Measurements from ENCODE around the gene CEP85. TPM values are rescaled to one million over a fixed set of nuclear protein-coding genes. Genes with fewer than 3 reads are reported as not detected.
A peak's percentile ranks its signal among the peaks of the same experiment; 100 is the strongest.
"Not testable (repeated sequence)": the region's sequence is repeated elsewhere in the genome, so short reads cannot be mapped to it uniquely, and the experiment has no call there.

The CEP85 gene
- total and polyA plus RNA-seq, 10 donors: 3.9 to 14.9 (median 9.5) TPM

DNA sequence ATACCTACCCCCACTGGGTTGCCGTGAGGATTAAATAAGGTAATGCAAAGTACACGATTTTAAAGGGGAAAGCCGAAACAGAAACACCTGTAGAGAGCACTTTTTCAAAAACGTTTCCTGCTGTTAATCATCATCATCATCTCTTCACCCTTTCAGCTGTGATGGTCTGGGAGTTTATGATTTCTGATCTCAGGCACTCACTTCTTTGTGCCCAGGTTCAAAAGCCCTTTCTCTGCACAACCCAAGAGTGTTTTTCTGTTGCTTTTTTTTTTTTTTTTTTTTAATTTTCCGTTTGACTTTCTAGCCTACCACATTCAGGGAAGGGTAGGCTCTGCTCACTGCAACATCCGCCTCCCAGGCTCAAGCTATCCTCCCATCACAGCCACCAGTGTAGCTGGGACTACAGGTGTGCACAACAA, 73.4 kb downstream of the CEP85 start:
- intact Hi-C loops (cut with DNase I; ENCODE audit: low total_unique reads): no loop called here

DNA sequence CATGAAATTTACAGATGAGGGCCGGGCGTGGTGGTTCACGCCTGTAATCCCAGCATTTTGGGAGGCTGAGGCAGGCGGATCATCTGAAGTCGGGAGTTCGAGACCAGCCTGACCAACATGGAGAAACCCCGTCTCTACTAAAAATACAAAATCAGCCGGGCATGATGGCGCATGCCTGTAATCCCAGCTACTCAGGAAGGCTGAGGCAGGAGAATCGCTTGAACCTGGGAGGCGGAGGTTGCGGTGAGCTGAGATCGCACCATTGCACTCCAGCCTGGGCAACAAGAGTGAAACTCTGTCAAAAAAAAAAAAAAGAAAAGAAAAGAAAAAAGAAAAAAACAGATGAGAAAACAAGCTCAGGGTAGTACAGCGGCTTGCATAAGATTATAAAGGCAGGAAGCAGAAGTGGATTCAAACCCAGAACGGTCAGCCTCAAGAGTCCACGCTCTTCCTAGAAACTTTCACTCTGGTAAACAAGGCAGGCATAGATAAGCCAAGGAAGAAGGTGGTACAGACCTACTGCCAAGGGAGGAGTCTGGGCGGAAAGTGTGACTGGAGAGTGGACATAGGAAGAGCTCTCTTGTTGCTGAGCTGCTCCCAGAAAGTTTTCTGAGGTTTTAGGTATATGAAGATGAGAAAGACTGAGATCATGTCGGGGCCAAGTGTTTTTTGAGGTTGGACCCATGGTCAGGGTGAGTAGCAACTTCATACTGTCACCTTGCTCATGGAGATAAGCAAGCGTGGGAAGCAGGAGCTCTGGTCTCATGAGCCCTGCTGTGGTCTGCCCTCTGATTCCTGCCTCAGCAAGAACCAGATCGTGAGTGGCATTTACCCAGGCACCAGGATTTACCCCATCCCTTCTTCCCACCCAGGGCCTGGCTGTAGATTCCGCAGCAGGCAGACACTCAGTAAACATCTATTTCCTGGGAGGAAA, 74.2 kb downstream of the CEP85 start:
- peak overlapping the region in 1 of 8 donors; percentile 26 for H3K4me3 ChIP-seq
- H3K9me3 ChIP-seq; intact Hi-C loops (cut with DNase I; ENCODE audit: low total_unique reads); H3K27me3 ChIP-seq (replicated peaks in 1 of 7); H3K36me3 ChIP-seq; DNase-seq: not testable (repeated sequence)
- WGBS, 5 donors: 71 to 82% (median 81%) methylated on average over 21 of the region's 21 CpGs
- peak overlapping the region; percentile 48 to 92 (median 82) for H3K27ac ChIP-seq
- H3K4me1 ChIP-seq: peaks cover 11 to 65% (median 34%) of the 10 kb centered on the region in 6 donors

More for the DNA sequence above, 73.4 kb downstream of the CEP85 start:
- Histone ChIP-seq H3K4me1 (peaks cover 7 to 57% (median 30%) of the 10 kb centered on the region in 6 donors), H3K36me3 (no peaks in the 10 kb centered on the region), H3K27me3 (replicated peaks in 1 of 7) (no peaks in the 10 kb centered on the region), H3K27ac (peak overlapping the region in 7 of 8 donors; percentile 75 to 92 (median 85)), H3K4me3 (peak overlapping the region in 3 of 8 donors; percentile 73 to 98 (median 97)), H3K9me3 (no peaks in the 10 kb centered on the region)
- DNase-seq: no peak
- whole genome bisulfite sequencing, 5 donors: 25 to 32% (median 29%) methylated on average over 6 of the region's 6 CpGs
- TF ChIP-seq CTCF (IDR thresholded peaks at IDR 0.05 in 8 of 11, conservative IDR thresholded peaks at IDR 0.05 in 3 of 11) (no peak), POLR2AphosphoS5 (IDR thresholded peaks at IDR 0.05) (no peak), POLR2A (IDR thresholded peaks at IDR 0.05) (no peak)

DNA sequence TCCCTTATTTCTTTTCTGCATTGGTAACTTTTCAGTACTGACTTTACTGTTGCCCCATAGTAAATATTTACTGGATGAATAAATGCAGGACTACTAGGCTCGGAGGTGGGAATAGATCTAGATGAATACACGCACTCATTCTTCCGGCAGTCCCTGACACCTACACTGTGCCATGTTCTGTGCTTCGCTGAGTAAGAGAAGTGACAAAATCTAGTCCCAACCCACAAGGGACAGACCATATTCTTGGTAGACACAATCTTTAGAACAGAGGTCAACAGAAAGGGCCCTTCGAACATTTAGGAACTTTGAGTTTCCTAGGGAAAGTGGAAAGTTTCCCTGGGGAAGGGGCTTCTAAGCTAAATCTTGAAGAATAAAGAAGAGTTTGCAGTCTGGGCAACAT, 80.5 kb downstream of the CEP85 start:
- no peaks in the 10 kb centered on the region for H3K36me3 ChIP-seq
- TF ChIP-seq CTCF (IDR thresholded peaks at IDR 0.05 in 8 of 11, conservative IDR thresholded peaks at IDR 0.05 in 3 of 11): no peak
- TF ChIP-seq POLR2A (IDR thresholded peaks at IDR 0.05): no peak
- no peak for TF ChIP-seq POLR2AphosphoS5 (IDR thresholded peaks at IDR 0.05)
- peak overlapping the region in 6 of 8 donors; percentile 17 to 92 (median 87) for H3K27ac ChIP-seq
- H3K9me3 ChIP-seq: no peaks in the 10 kb centered on the region
- no peak for DNase-seq
- H3K4me1 ChIP-seq: peaks cover 16 to 71% (median 56%) of the 10 kb centered on the region in 6 donors
- no peak overlapping the region for H3K4me3 ChIP-seq
- intact Hi-C loops (cut with DNase I; ENCODE audit: low total_unique reads): no loop called here
- H3K27me3 ChIP-seq (replicated peaks in 1 of 7): no peaks in the 10 kb centered on the region
- WGBS, 5 donors: 79 to 91% (median 83%) methylated on average over 5 of the region's 5 CpGs

DNA sequence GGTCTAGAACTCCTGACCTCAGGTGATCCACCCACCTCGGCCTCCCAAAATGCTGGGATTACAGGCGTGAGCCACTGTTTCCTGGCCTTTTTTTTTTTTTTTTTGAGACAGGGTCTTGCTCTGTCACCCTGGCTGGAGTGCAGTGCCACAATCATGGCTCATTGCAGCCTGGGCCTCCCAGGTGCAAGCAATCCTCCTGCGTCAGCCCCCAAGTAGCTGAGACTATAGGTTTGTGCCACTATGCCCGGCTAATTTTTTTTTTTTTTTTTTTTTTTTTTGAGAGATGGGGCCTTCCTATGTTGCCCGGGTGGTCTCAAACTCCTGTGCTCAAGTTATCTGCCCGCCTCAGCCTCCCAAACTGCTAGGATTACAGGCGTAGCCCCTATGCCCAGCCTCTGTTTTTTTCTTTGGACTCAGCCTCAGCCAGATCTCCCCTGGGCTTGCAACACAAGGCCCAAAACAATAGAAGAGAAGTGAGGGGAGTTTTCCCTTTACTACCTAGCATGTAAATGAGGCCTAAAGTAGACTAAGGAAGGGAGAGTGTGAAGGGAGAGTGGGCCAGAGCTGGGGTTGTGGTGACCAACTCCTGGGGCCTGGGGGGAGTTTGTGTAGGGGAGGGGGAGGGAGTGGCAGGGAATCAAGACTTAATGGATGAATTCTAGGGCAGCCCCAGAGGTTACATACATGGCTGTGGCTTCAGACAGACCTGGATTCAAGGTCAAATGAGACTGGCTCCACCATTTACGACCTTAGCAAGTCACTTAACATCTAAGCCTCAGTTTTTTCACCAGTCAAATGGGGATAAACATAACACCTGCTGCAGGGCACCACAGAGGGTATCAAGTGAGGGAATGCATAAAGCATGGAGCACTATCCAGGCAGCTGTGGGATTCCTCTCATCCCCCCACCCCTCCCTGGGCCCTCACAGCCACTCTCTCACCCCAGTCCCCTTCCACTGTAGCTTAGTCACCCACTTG, 82.2 kb downstream of the CEP85 start:
- H3K36me3 ChIP-seq: peaks cover 0 to 15% (median under 1%) of the 10 kb centered on the region in 6 donors
- peak overlapping the region; percentile 51 to 92 (median 84) for H3K27ac ChIP-seq
- H3K4me1 ChIP-seq: peaks cover 23 to 87% (median 73%) of the 10 kb centered on the region in 6 donors
- 68 to 73% (median 71%) methylated on average over 8 of the region's 8 CpGs for WGBS, 5 donors
- DNase-seq: no peak
- H3K9me3 ChIP-seq: no peaks in the 10 kb centered on the region
- H3K27me3 ChIP-seq (replicated peaks in 1 of 7): no peaks in the 10 kb centered on the region
- TF ChIP-seq POLR2AphosphoS5 (IDR thresholded peaks at IDR 0.05) (no peak), CTCF (IDR thresholded peaks at IDR 0.05 in 8 of 11, conservative IDR thresholded peaks at IDR 0.05 in 3 of 11) (no peak), POLR2A (IDR thresholded peaks at IDR 0.05) (no peak)
- intact Hi-C loops (cut with DNase I; ENCODE audit: low total_unique reads): no loop called here
- peak overlapping the region in 2 of 8 donors; percentile 73 to 85 for H3K4me3 ChIP-seq

Measured in spleen (tissue), 11 donors.